Nucleus accumbens (tissue), 56 donors: ENCODE measurements around the gene DST.
"Not testable (repeated sequence)": the region's sequence is repeated elsewhere in the genome, so short reads cannot be mapped to it uniquely, and the experiment has no call there.

Source experiments
- DNase-seq, 56 donors: peaks; one replicate each; lab custom pipeline; 2025; lab: John Stamatoyannopoulos, UW

Gene DST

GRCh38 chr6:56575736-56576135 is 67.0 kb downstream of the DST start:
- DNase-seq: no peak

GRCh38 chr6:56574292-56574691 is 68.4 kb downstream of the DST start:
- no peak for DNase-seq

GRCh38 chr6:56573624-56574023 is 69.1 kb downstream of the DST start:
- no peak for DNase-seq

GRCh38 chr6:56572788-56573471 is 69.8 kb downstream of the DST start:
- DNase-seq: no peak

GRCh38 chr6:56571605-56572004 is 71.1 kb downstream of the DST start:
- no peak for DNase-seq

GRCh38 chr6:56570413-56571359 is 72.0 kb downstream of the DST start:
- no peak for DNase-seq

GRCh38 chr6:56567501-56567900 is 75.2 kb downstream of the DST start:
- DNase-seq: no peak

GRCh38 chr6:56562730-56563129 is 80.0 kb downstream of the DST start:
- DNase-seq: not testable (repeated sequence)

GRCh38 chr6:56556751-56557540 is 85.7 kb downstream of the DST start:
- DNase-seq: no peak

- no peak for DNase-seq
These were observed 87.2 kb downstream of the DST start for GRCh38 chr6:56555438-56555872.

GRCh38 chr6:56552187-56553130 is 90.2 kb downstream of the DST start:
- no peak for DNase-seq

GRCh38 chr6:56551409-56552120 is 91.1 kb downstream of the DST start:
- DNase-seq: peak in 1 of 56 donors; percentile 34

- DNase-seq: no peak
These were observed 92.4 kb downstream of the DST start for GRCh38 chr6:56550301-56550700.

GRCh38 chr6:56549014-56549413 is 93.7 kb downstream of the DST start:
- DNase-seq: no peak

GRCh38 chr6:56547687-56548086 is 95.0 kb downstream of the DST start:
- DNase-seq: no peak

- peak; percentile 29 to 89 (median 74) for DNase-seq
These were observed 100.0 kb downstream of the DST start for GRCh38 chr6:56542364-56543331.

GRCh38 chr6:56541741-56542360 is 100.8 kb downstream of the DST start:
- no peak for DNase-seq
